DND-41 (cell line): ENCODE results near the gene EIF4G3.

ENCODE experiments used
- ATAC-seq: fragments of 200-7000 bp; cut with Tn5 transposase; 3 replicates; pipeline ENCODE4 v1.9.1; 2021; ENCODE audit warnings: low read depth; ENCODE audit not compliant: insufficient read depth
- DNase-seq: peaks from one replicate; pipeline ENCODE4 v3.0.0-alpha.2; 2020
- H2AFZ ChIP-seq: 2 replicates; pipeline ENCODE4 v1.6.0; 2012; ENCODE audit warnings: low read depth, low read length
- H3K27ac ChIP-seq: 2 replicates; pipeline ENCODE4 v1.5.1; 2012; ENCODE audit warnings: low read length, inconsistent platforms
- H3K27me3 ChIP-seq: fragments of 200-600 bp; sonication (generic); 2 replicates; pipeline ENCODE4 v1.6.0; 2012; ENCODE audit warnings: low read length, mild to moderate bottlenecking, inconsistent platforms; ENCODE audit not compliant: insufficient read depth, poor library complexity
- H3K36me3 ChIP-seq: 2 replicates; pipeline ENCODE4 v1.5.1; 2012; ENCODE audit warnings: low read length, inconsistent platforms; ENCODE audit not compliant: insufficient read depth
- H3K4me1 ChIP-seq: 2 replicates; pipeline ENCODE4 v1.5.1; 2012; ENCODE audit warnings: mild to moderate bottlenecking, low read length; ENCODE audit not compliant: insufficient read depth
- H3K4me2 ChIP-seq: 2 replicates; pipeline ENCODE4 v1.6.0; 2012; ENCODE audit warnings: mild to moderate bottlenecking, moderate library complexity, low read length, inconsistent platforms; ENCODE audit not compliant: insufficient read depth
- H3K4me3 ChIP-seq, 2 experiments: fragments of 200-600 bp in 1 of 2; shearing (Covaris generic) in 1 of 2; 2 replicates each; pipeline ENCODE4 v1.5.1; 2012 to 2016; ENCODE audit warnings: inconsistent platforms in 2 of 2, low read length in 2 of 2, mild to moderate bottlenecking in 2 of 2, low read depth in 1 of 2, moderate library complexity in 1 of 2
- H3K79me2 ChIP-seq: 2 replicates; pipeline ENCODE4 v1.6.0; 2012; ENCODE audit warnings: low read length, inconsistent platforms; ENCODE audit not compliant: insufficient read depth
- H3K9ac ChIP-seq: 2 replicates; pipeline ENCODE4 v1.6.0; 2012; ENCODE audit warnings: low read depth, mild to moderate bottlenecking, inconsistent platforms, low read length, moderate library complexity
- H3K9me3 ChIP-seq: 2 replicates; pipeline ENCODE4 v1.5.1; 2012; ENCODE audit warnings: low read length, moderate library complexity, mild to moderate bottlenecking, inconsistent platforms; ENCODE audit not compliant: insufficient read depth, severe bottlenecking
- H4K20me1 ChIP-seq: 2 replicates; pipeline ENCODE4 v1.6.0; 2012; ENCODE audit warnings: low read length; ENCODE audit not compliant: insufficient read depth
- EZH2 ChIP-seq: IDR thresholded peaks from 3 replicates; pipeline ENCODE4 v1.6.1; 2012; ENCODE audit warnings: borderline replicate concordance, low read depth, mild to moderate bottlenecking, moderate library complexity, low read length, inconsistent platforms; ENCODE audit not compliant: severe bottlenecking
- TF ChIP-seq, protein P1 (sequence below): IDR thresholded peaks from 2 replicates; pipeline ENCODE4 v1.5.1; 2012; ENCODE audit warnings: borderline replicate concordance, low read length, moderate library complexity, mild to moderate bottlenecking; ENCODE audit not compliant: poor library complexity, severe bottlenecking; ENCODE audit errors: extremely low read depth

Gene EIF4G3

DNA sequence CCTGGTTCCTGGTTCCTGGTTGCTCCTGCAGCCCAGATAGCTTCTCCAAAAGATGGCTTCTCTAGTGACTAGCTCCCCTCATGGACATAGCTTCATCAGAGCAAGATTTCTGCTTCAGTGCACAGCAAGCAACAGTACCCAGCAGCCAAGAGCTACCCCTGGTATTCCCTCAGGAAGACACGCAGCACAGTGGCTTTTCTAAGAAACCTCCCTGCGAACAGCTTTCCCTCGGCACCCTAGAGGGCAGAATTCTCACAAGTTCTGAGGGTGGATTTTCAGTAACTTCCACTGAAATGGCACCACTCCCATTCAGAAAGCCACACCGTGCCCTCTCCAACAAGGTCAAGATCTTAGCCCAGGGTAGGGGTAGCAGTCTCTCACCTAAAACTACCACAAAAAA is 128.2 kb downstream of the EIF4G3 start:
- ATAC-seq (no peak), DNase-seq (no peak)
- Histone ChIP-seq H3K4me2 (no peak overlapping the region), H3K4me3 (no peak overlapping the region), H3K27ac (no peak overlapping the region), H4K20me1 (no peaks in the 10 kb centered on the region), H3K36me3 (peaks cover 27% of the 10 kb centered on the region; the same call in 1 of the 2 replicates), H3K9ac (no peak overlapping the region), H3K27me3 (no peaks in the 10 kb centered on the region), H3K9me3 (no peaks in the 10 kb centered on the region), H3K4me1 (no peaks in the 10 kb centered on the region), H2AFZ (no peak overlapping the region), H3K79me2 (peaks cover 6% of the 10 kb centered on the region; the same call in 1 of the 2 replicates)
- TF ChIP-seq EZH2 = no peak
- TF ChIP-seq, protein P1, sequence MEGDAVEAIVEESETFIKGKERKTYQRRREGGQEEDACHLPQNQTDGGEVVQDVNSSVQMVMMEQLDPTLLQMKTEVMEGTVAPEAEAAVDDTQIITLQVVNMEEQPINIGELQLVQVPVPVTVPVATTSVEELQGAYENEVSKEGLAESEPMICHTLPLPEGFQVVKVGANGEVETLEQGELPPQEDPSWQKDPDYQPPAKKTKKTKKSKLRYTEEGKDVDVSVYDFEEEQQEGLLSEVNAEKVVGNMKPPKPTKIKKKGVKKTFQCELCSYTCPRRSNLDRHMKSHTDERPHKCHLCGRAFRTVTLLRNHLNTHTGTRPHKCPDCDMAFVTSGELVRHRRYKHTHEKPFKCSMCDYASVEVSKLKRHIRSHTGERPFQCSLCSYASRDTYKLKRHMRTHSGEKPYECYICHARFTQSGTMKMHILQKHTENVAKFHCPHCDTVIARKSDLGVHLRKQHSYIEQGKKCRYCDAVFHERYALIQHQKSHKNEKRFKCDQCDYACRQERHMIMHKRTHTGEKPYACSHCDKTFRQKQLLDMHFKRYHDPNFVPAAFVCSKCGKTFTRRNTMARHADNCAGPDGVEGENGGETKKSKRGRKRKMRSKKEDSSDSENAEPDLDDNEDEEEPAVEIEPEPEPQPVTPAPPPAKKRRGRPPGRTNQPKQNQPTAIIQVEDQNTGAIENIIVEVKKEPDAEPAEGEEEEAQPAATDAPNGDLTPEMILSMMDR = no peak

DNA sequence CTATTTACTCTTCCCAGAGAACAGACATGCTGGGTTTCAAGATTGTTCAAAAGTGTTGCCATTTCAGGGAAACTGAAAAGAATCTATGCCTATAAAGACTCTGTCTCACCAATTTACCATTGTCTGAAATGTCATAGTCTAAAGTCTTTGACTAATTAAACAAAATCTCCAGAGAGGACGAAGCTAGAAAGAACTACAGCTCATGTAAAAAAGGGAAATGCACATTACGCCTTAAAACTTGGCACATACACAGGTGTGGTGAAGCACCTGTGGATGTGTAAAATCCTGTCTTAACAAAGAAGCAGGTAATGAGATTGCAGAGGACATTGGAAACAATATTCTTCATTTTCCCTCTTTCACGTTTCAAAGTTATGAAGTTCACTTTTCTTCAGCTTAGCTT is 130.6 kb downstream of the EIF4G3 start:
- no peaks in the 10 kb centered on the region for H4K20me1 ChIP-seq
- no peak overlapping the region for H3K4me3 ChIP-seq
- H3K27me3 ChIP-seq = no peaks in the 10 kb centered on the region
- H2AFZ ChIP-seq = no peak overlapping the region
- peaks cover 27% of the 10 kb centered on the region; the same call in 1 of the 2 replicates for H3K36me3 ChIP-seq
- H3K4me1 ChIP-seq = no peaks in the 10 kb centered on the region
- no peak overlapping the region for H3K9ac ChIP-seq
- no peak overlapping the region for H3K27ac ChIP-seq
- peaks cover 6% of the 10 kb centered on the region; the same call in 1 of the 2 replicates for H3K79me2 ChIP-seq
- no peak for DNase-seq
- no peak for ATAC-seq
- no peak overlapping the region for H3K4me2 ChIP-seq
- no peaks in the 10 kb centered on the region for H3K9me3 ChIP-seq
- TF ChIP-seq, protein P1 = no peak
- TF ChIP-seq EZH2 = no peak

DNA sequence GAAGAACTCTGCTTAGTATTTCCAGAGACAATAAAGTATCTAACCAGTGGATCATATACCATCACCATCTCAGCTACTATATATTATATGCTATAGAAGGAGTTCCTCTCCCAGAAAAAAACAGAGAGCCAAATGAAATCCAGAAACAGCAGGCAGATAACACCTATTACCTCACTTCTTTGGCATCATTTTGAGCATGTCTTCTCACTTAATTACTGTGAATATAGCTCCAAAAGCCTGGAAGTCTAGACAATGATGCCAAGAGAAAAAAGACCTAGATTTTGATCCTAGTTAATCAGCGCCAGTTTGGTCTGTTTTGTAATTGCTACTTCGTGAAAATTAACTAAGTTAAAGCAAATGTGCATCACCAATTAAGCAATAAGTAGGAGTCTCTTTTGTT is 131.3 kb downstream of the EIF4G3 start:
- peaks cover 26% of the 10 kb centered on the region; the same call in 1 of the 2 replicates for H3K36me3 ChIP-seq
- no peaks in the 10 kb centered on the region for H3K27me3 ChIP-seq
- no peak overlapping the region for H3K9ac ChIP-seq
- no peak overlapping the region for H3K4me2 ChIP-seq
- no peak overlapping the region for H2AFZ ChIP-seq
- no peak for DNase-seq
- H3K4me1 ChIP-seq = no peaks in the 10 kb centered on the region
- H3K9me3 ChIP-seq = no peaks in the 10 kb centered on the region
- no peak overlapping the region for H3K4me3 ChIP-seq
- ATAC-seq = no peak
- H4K20me1 ChIP-seq = no peaks in the 10 kb centered on the region
- TF ChIP-seq, protein P1 = no peak
- no peak for TF ChIP-seq EZH2
- peaks cover 6% of the 10 kb centered on the region; the same call in 1 of the 2 replicates for H3K79me2 ChIP-seq
- no peak overlapping the region for H3K27ac ChIP-seq
